ENCODE data around the gene RBKS. TPM values are rescaled to one million over a fixed set of nuclear protein-coding genes. Genes with fewer than 3 reads are reported as not detected.
A peak's percentile ranks its signal among the peaks of the same experiment; 100 is the strongest.

Gene RBKS
- total RNA-seq, 1 donor = 7.0 TPM

GRCh38 chr2:27738349-27739057 is 151.7 kb downstream of the RBKS start:
- no peak for DNase-seq (ENCODE audit: low read depth in 2 of 3, low spot score in 2 of 3)

- no peak for DNase-seq (ENCODE audit: low read depth in 2 of 3, low spot score in 2 of 3)
These were observed 152.4 kb downstream of the RBKS start for GRCh38 chr2:27737676-27738348.

GRCh38 chr2:27736890-27737204 is 153.3 kb downstream of the RBKS start:
- DNase-seq (ENCODE audit: low read depth in 2 of 3, low spot score in 2 of 3) = no peak

- no peak for DNase-seq (ENCODE audit: low read depth in 2 of 3, low spot score in 2 of 3)
These were observed 153.9 kb downstream of the RBKS start for GRCh38 chr2:27736031-27736889.

- peak in 2 of 3 donors; percentile 33 to 41 for DNase-seq (ENCODE audit: low read depth in 2 of 3, low spot score in 2 of 3)
These were observed 154.8 kb downstream of the RBKS start for GRCh38 chr2:27735263-27735904.

GRCh38 chr2:27734305-27734704 is 155.9 kb downstream of the RBKS start:
- DNase-seq (ENCODE audit: low read depth in 2 of 3, low spot score in 2 of 3) = no peak

Other genes starting within 250 kb of the RBKS start
- gene SUPT7L, start 226.8 kb downstream of the RBKS start, total RNA-seq = 70.0 TPM
- gene SLC4A1AP, start 226.5 kb downstream of the RBKS start, total RNA-seq = 15.9 TPM
- 9.2 TPM for gene MRPL33, start 118.7 kb downstream of the RBKS start, total RNA-seq
- gene BABAM2, start 342 bp upstream of the RBKS start, total RNA-seq = 26.9 TPM